ENCODE results near the gene CDC40.
"Not testable (repeated sequence)": the region's sequence is repeated elsewhere in the genome, so short reads cannot be mapped to it uniquely, and the experiment has no call there.

CDC40 gene

DNA sequence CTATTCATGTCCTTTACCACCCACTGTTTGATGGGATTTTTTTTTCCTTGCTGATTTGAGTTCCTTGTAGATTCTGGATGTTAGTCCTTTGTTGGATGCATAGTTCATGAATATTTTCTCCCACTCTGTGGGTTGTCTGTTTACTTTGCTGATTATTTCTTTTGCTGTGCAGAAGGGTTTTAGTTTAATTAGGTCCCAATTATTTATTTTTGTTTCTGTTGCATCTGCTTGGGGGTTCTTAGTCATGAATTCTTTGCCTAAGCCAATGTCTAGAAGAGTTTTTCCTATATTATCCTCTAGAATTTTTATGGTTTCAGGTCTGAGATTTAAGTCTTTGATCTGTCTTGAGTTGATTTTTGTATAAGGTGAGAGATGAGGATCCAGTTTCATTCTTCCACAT is 92.6 kb downstream of the CDC40 start:
- not testable (repeated sequence) for DNase-seq

DNA sequence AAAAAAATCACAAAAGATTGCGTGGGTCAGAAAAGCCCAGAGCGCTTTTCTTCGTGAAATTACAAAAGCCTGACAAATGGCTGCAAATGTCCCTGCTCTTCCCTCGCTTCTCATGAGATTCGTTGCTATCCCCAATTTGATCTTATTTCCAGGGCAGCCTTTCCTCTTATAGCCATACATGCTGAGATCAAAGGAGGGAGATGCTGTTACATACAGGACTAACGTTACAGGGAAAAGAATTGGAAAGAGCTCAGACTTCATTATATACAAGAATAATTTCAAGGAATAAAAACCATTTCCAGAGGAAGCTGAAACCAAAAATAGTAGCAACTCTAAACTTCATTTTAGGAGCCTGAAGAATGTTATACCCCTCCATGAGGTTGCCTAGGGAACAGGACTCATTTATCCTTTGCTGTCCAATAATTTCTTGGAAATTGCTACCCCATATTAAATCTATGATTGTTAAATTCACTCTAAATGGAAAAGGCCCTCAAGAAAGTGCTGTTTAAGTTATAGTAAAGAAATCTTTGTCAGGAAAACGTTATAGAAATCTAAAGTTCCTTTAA is 97.0 kb downstream of the CDC40 start:
- no peak for DNase-seq
